NB4 (cell line): ENCODE results near the gene GALNT9.

Experiments used
- DNase-seq: peaks from one replicate; pipeline ENCODE4 v3.0.0; 2010; ENCODE audit warnings: low read depth
- H3K4me3 ChIP-seq: one replicate; pipeline ENCODE4 v1.5.1; 2011; ENCODE audit warnings: mild to moderate bottlenecking, low read depth, low read length, moderate library complexity
- CTCF ChIP-seq: IDR thresholded peaks from one replicate; pipeline ENCODE4 v1.5.1; 2012; ENCODE audit warnings: low read depth, low read length
- MAX ChIP-seq: IDR thresholded peaks from 2 replicates; pipeline ENCODE4 v1.6.1; 2011; ENCODE audit warnings: low read depth, low read length
- MYC ChIP-seq: IDR thresholded peaks from 2 replicates; pipeline ENCODE4 v1.6.1; 2011; ENCODE audit warnings: low read depth, low read length
- POLR2A ChIP-seq: IDR thresholded peaks from 2 replicates; pipeline ENCODE4 v1.6.1; 2011; ENCODE audit warnings: mild to moderate bottlenecking; ENCODE audit not compliant: insufficient read length; ENCODE audit errors: extremely low read depth

The GALNT9 gene

GRCh38 chr12:132364348-132364902 lies 35.0 kb upstream of the GALNT9 start:
- DNase-seq = peak; percentile 38
- TF ChIP-seq POLR2A (no peak), MYC (no peak), CTCF (no peak), MAX (no peak)

GRCh38 chr12:132363661-132364347 lies 34.4 kb upstream of the GALNT9 start:
- DNase-seq = no peak
- no peak overlapping the region for H3K4me3 ChIP-seq
- TF ChIP-seq MAX = no peak

More at GRCh38 chr12:132364348-132364902, 35.0 kb upstream of the GALNT9 start:
- H3K4me3 ChIP-seq = no peak overlapping the region

GRCh38 chr12:132362996-132363660 lies 33.7 kb upstream of the GALNT9 start:
- TF ChIP-seq POLR2A (no peak), MYC (no peak), MAX (no peak), CTCF (no peak)
- DNase-seq = no peak
- no peak overlapping the region for H3K4me3 ChIP-seq

- DNase-seq = no peak
Observed at GRCh38 chr12:132360906-132361777, 31.8 kb upstream of the GALNT9 start.

GRCh38 chr12:132360410-132360809 lies 31.0 kb upstream of the GALNT9 start:
- no peak overlapping the region for H3K4me3 ChIP-seq
- DNase-seq = no peak
- TF ChIP-seq MYC (no peak), CTCF (no peak), POLR2A (no peak)

More at GRCh38 chr12:132360906-132361777, 31.8 kb upstream of the GALNT9 start:
- TF ChIP-seq POLR2A (no peak), CTCF (no peak), MYC (no peak), MAX (no peak)
- no peak overlapping the region for H3K4me3 ChIP-seq

GRCh38 chr12:132359971-132360370 lies 30.6 kb upstream of the GALNT9 start:
- TF ChIP-seq POLR2A (no peak), CTCF (no peak), MAX (no peak), MYC (no peak)
- peak; percentile 64 for DNase-seq
- no peak overlapping the region for H3K4me3 ChIP-seq
